Measurements from ENCODE around the gene FUOM. TPM values are rescaled to one million over a fixed set of nuclear protein-coding genes. Genes with fewer than 3 reads are reported as not detected.

FUOM gene
- total and polyA plus RNA-seq, 5 experiments from 2014 or later = 17.1 to 23.7 (median 18.2) TPM

GRCh38 chr10:133361227-133361626, 3.4 kb upstream of the FUOM start:
- Mint-ChIP-seq H3K27ac (peak overlapping the region in 3 of 10 donors; percentile 3 to 64 (median 29)), H3K4me1 (peaks cover under 1 to 11% (median 5%) of the 10 kb centered on the region in 4 donors), H3K4me3 (peak overlapping the region in 2 of 10 donors; percentile 21 to 31), H3K27me3 (no peaks in the 10 kb centered on the region), H3K9me3 (no peaks in the 10 kb centered on the region), H3K36me3 (peaks cover 0 to 30% (median 4%) of the 10 kb centered on the region in 3 donors)
- POLR2A ChIA-PET = interaction anchor here (1.0 to 1.7 kb wide), 2 partner anchors 12 to 28 kb away, joined by 3 to 9 read pairs; partner anchors contain the start of gene ECHS1
- DNase-seq = no peak
- ATAC-seq = no peak

GRCh38 chr10:133359972-133360610, 2.3 kb upstream of the FUOM start:
- Mint-ChIP-seq H3K27me3 (no peaks in the 10 kb centered on the region), H3K4me3 (no peak overlapping the region), H3K27ac (peak overlapping the region; percentile 15 to 86 (median 48)), H3K4me1 (peaks cover 3 to 16% (median 8%) of the 10 kb centered on the region in 4 donors), H3K36me3 (peaks cover 0 to 25% (median 4%) of the 10 kb centered on the region in 3 donors), H3K9me3 (no peaks in the 10 kb centered on the region)
- DNase-seq (no peak), ATAC-seq (no peak)
- POLR2A ChIA-PET = no interaction called here

- Mint-ChIP-seq H3K27me3 (no peaks in the 10 kb centered on the region), H3K4me3 (no peak overlapping the region)
- peak in 1 of 2 donors; percentile 11 for ATAC-seq
Measured at GRCh38 chr10:133359554-133359971, 1.7 kb upstream of the FUOM start.

GRCh38 chr10:133358925-133359310, 1.1 kb upstream of the FUOM start:
- peaks cover 0 to 18% (median 0%) of the 10 kb centered on the region in 3 donors for H3K36me3 Mint-ChIP-seq
- H3K4me3 Mint-ChIP-seq = peak overlapping the region in 2 of 10 donors; percentile 18 to 24
- H3K27ac Mint-ChIP-seq = peak overlapping the region in 5 of 10 donors; percentile 43 to 69 (median 63)
- ATAC-seq (no peak), DNase-seq (no peak)
- POLR2A ChIA-PET = interaction anchor here (0.8 to 2.1 kb wide), 6 partner anchors 15 to 32 kb away, joined by 3 to 11 read pairs (median 5); partner anchors contain the start of gene CALY
- no peaks in the 10 kb centered on the region for H3K27me3 Mint-ChIP-seq
- H3K9me3 Mint-ChIP-seq = no peaks in the 10 kb centered on the region
- peaks cover 3 to 16% (median 8%) of the 10 kb centered on the region in 4 donors for H3K4me1 Mint-ChIP-seq

More at GRCh38 chr10:133359554-133359971, 1.7 kb upstream of the FUOM start:
- Mint-ChIP-seq H3K27ac (peak overlapping the region in 6 of 10 donors; percentile 15 to 75 (median 36)), H3K36me3 (peaks cover 0 to 21% (median 2%) of the 10 kb centered on the region in 3 donors), H3K4me1 (peaks cover 3 to 16% (median 8%) of the 10 kb centered on the region in 4 donors), H3K9me3 (no peaks in the 10 kb centered on the region)
- POLR2A ChIA-PET = interaction anchor here (0.8 to 1.9 kb wide), 4 partner anchors 23 to 32 kb away, joined by 3 to 7 read pairs (median 5); partner anchors contain the start of gene CALY
- peak in 5 of 10 donors; percentile 36 to 48 (median 39) for DNase-seq

GRCh38 chr10:133358162-133358924, 524 bp upstream of the FUOM start:
- no peaks in the 10 kb centered on the region for H3K9me3 Mint-ChIP-seq
- H3K27me3 Mint-ChIP-seq = no peaks in the 10 kb centered on the region
- ATAC-seq = peak; percentile 21 to 45
- POLR2A ChIA-PET = interaction anchor here (1.1 to 2.1 kb wide), 4 partner anchors 15 to 31 kb away, joined by 3 to 11 read pairs (median 6); partner anchors contain the start of gene CALY
- H3K36me3 Mint-ChIP-seq = peaks cover 0 to 15% (median 0%) of the 10 kb centered on the region in 3 donors
- peaks cover 3 to 16% (median 8%) of the 10 kb centered on the region in 4 donors for H3K4me1 Mint-ChIP-seq
- DNase-seq = peak in 1 of 10 donors; percentile 12
- peak overlapping the region in 3 of 10 donors; percentile 24 to 69 (median 63) for H3K27ac Mint-ChIP-seq
- H3K4me3 Mint-ChIP-seq = peak overlapping the region in 4 of 10 donors; percentile 18 to 62 (median 24)

GRCh38 chr10:133356549-133357284, 1.1 kb downstream of the FUOM start:
- Mint-ChIP-seq H3K36me3 (peaks cover 0 to 2% (median 0%) of the 10 kb centered on the region in 3 donors), H3K27ac (peak overlapping the region in 3 of 10 donors; percentile 59 to 81 (median 63)), H3K9me3 (no peaks in the 10 kb centered on the region), H3K4me1 (peaks cover 3 to 12% (median 6%) of the 10 kb centered on the region in 4 donors), H3K27me3 (no peaks in the 10 kb centered on the region), H3K4me3 (peak overlapping the region; percentile 69 to 84 (median 74))
- DNase-seq (no peak), ATAC-seq (no peak)
- POLR2A ChIA-PET = interaction anchor here (0.6 to 2.1 kb wide), 3 partner anchors 21 to 82 kb away, joined by 3 to 11 read pairs (median 4); no protein-coding TSS in a partner anchor

GRCh38 chr10:133355991-133356390, 1.8 kb downstream of the FUOM start:
- Mint-ChIP-seq H3K4me3 (peak overlapping the region; percentile 33 to 79 (median 70)), H3K27ac (peak overlapping the region in 4 of 10 donors; percentile 11 to 85 (median 56)), H3K36me3 (no peaks in the 10 kb centered on the region), H3K9me3 (no peaks in the 10 kb centered on the region), H3K27me3 (no peaks in the 10 kb centered on the region), H3K4me1 (peaks cover 3 to 7% (median 5%) of the 10 kb centered on the region in 4 donors)
- DNase-seq = no peak
- ATAC-seq = no peak
- POLR2A ChIA-PET = interaction anchor here (1.0 to 1.2 kb wide), 2 partner anchors 23 to 34 kb away, joined by 3 to 4 read pairs; partner anchors contain the start of gene PAOX

- H3K4me1 Mint-ChIP-seq = peaks cover 3 to 7% (median 4%) of the 10 kb centered on the region in 4 donors
- no peak overlapping the region for H3K27ac Mint-ChIP-seq
- ATAC-seq (no peak), DNase-seq (no peak)
- H3K4me3 Mint-ChIP-seq = peak overlapping the region in 1 of 10 donors; percentile 22
- POLR2A ChIA-PET = interaction anchor here (1.0 kb wide), 1 partner anchor 23 kb away, joined by 3 read pairs; the partner anchor contains the start of gene PAOX
- no peaks in the 10 kb centered on the region for H3K9me3 Mint-ChIP-seq
- no peaks in the 10 kb centered on the region for H3K36me3 Mint-ChIP-seq
- H3K27me3 Mint-ChIP-seq = no peaks in the 10 kb centered on the region
Measured at GRCh38 chr10:133355266-133355665, 2.6 kb downstream of the FUOM start.

GRCh38 chr10:133354672-133355240, 3.1 kb downstream of the FUOM start:
- no peak for DNase-seq
- H3K27ac Mint-ChIP-seq = no peak overlapping the region
- POLR2A ChIA-PET = interaction anchor here (1.0 kb wide), 1 partner anchor 24 kb away, joined by 3 read pairs; the partner anchor contains the start of gene PAOX
- peaks cover 3 to 10% (median 5%) of the 10 kb centered on the region in 4 donors for H3K4me1 Mint-ChIP-seq
- no peaks in the 10 kb centered on the region for H3K27me3 Mint-ChIP-seq
- no peaks in the 10 kb centered on the region for H3K9me3 Mint-ChIP-seq
- H3K4me3 Mint-ChIP-seq = no peak overlapping the region
- no peaks in the 10 kb centered on the region for H3K36me3 Mint-ChIP-seq
- ATAC-seq = no peak

- no peak overlapping the region for H3K4me3 Mint-ChIP-seq
- peaks cover 2 to 6% (median 3%) of the 10 kb centered on the region in 5 donors for H3K27me3 Mint-ChIP-seq
- ATAC-seq (no peak), DNase-seq (no peak)
- POLR2A ChIA-PET = no interaction called here
- H3K9me3 Mint-ChIP-seq = no peaks in the 10 kb centered on the region
- H3K4me1 Mint-ChIP-seq = peaks cover 5 to 13% (median 6%) of the 10 kb centered on the region in 4 donors
- H3K36me3 Mint-ChIP-seq = no peaks in the 10 kb centered on the region
- H3K27ac Mint-ChIP-seq = no peak overlapping the region
Measured at GRCh38 chr10:133353988-133354605, 3.7 kb downstream of the FUOM start.
